Dedifferentiated amniotic fluid mesenchymal stem cell (primary cell): ENCODE measurements around the gene MFAP2.

ENCODE experiments used
- DNase-seq: peaks from one replicate; pipeline ENCODE4 v3.0.0-alpha.2; 2016; ENCODE audit errors: extremely low spot score

The MFAP2 gene

DNA sequence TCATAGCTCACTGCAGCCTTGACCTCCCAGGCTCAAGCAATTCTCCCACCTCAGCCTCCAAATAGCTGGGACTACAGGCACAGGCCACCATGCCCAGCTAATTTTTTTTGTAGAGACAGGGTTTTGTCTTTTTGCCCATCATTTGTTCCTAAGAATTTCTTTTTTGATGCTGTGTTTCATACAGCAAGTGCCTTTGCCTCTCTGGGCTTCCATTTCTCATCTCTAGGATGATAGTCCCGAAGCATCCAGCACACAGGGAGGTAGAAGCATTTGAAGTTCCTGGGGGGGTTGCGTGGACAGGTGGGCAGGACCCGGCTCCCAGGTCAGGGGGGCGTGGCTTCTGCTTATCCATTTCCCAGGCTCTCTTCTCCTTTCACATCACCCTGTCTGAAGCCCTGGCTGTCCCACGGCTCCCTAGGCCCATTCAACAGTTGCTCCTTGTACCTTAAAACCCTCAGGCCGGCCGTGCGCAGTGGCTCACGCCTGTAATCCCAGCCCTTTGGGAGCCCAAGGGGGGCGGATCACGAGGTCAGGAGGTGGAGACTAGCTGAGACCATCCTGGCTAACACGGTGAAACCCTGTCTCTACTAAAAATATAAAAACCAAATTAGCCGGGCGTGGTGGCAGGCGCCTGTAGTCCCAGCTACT is 27.9 kb upstream of the MFAP2 start:
- no peak for DNase-seq

DNA sequence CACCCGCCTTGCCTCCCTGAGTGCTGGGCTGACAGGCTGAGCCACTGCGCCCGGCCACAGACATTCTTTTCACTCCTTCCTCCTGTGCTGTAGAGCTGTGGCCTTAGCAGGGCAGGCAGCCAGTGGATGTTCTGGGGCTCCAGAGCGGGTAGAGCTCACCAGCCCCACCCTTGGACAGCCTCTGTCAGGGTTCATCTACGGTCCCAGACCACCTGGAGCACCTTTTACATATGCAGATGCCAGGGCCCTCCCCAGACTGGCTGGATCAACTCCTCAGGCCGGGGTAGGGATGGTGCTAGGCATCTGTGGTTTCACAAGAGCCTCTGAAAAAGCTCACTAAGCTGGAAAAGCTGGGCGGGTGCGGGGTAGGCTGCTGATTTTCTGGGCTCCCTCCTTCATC is 26.7 kb upstream of the MFAP2 start:
- DNase-seq = no peak

DNA sequence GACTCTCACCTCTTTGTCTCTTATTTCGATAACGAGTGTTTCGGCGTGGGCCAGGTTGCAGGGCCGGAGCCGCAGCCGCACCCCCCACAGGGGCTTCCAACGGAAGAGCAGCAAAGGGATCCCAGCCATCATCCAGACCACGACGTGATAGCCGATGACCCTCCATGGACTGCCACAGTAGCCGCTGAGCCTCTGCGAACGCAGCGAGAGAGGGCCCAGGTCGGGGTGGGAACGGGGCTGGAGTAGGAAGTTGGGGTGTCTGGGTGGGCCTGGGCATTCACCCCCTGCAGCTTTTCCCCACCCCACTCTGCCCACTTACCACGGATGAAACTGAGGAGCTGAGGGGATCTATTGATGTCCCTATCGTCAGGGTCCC is 24.9 kb upstream of the MFAP2 start:
- DNase-seq = no peak

DNA sequence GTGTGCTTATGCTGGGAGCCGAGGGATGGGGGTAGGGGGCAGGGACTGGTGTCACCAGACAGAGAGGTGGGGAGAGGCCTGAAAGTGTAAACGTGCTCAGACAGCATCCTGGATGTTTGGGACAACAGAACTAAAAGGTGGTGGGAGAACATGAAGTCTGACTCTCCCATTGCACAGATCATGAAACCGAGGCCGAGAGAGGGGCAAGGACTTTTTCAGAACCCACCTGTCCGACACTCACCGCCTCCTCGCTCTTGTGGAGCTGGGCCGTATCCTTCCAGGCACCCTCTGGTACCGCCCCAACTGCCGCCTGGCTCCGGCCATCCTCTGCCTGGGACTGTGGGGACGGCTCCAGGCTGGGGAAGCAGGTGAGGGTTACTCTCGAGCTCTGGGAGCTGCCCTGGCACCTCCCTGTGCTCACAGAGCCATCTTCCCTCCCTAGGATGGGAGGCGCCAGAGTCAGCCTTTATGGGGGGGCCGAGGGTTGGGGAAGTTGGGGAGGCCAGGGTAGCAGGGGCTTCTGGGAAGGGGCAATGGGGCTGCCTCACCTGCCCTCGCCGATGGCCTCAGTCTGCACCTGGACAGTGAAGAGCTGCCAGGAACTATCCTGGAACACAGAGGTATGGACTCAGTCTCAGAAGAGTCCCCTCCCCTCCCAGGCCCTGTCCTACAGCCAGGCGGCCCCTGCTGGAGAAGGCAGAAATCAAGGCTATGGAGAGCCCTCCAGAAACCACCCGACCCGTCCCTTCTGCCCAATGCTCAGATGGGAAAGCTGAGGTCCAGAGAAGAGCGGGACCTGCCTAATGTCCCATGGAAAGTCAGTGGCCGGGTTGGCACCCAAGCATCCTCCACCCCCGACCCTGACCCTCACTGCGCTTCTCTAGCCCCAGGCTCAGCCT is 24.3 kb upstream of the MFAP2 start:
- DNase-seq = no peak

DNA sequence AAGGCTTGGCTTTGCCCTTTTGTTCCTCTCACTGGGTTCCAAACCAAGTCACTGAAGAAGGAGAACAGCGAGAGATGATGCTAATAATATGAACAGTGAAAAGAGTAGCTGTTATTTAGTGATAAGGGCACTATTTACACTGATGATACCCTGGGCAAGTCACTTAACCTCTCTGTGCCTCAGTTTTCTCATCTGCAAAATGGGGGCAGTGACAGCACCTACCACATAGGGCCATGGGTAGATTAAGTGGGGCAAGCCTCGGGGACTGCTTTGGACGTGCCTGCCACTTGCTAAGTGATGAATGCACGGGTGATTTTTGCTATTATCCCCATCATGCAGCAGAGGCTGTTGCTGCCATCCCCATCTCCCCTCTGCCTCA is 22.1 kb upstream of the MFAP2 start:
- DNase-seq = no peak

DNA sequence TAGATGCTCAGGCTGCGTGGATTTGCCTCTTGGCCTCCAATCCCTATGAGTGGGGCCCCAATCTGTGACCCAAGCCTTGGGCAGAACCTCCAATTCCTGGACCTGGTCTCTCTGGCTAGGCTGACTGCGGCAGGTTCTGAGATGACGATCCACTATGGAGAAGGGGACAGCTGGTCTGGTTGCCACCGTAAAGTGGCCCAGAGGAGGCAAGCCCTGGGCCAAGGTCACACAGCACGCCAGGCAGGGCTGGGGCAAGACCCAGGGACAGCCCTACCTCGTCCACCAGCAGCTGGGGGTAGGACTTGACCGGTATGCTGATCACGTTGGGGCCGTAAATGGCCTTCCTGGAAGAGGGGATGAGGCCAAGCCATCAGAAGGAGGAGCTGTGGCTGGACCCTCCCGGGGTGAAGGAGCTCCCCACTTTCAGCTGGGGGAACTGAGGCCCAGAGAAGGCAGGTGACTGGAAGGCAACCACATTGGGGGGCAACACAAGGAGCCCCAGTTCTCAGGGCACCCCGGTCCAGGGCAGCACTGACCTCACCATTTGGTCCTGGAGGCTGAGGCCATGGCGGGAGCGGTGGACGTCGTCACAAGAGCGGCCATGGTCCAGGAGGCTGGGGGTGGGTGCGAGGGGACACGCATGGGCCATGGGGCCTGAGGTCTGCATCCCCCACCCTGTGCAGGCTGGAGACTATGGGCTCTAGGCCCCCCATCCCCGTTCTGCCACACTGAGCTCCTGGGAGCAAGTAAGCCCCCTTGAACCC is 21.5 kb upstream of the MFAP2 start:
- DNase-seq = no peak

DNA sequence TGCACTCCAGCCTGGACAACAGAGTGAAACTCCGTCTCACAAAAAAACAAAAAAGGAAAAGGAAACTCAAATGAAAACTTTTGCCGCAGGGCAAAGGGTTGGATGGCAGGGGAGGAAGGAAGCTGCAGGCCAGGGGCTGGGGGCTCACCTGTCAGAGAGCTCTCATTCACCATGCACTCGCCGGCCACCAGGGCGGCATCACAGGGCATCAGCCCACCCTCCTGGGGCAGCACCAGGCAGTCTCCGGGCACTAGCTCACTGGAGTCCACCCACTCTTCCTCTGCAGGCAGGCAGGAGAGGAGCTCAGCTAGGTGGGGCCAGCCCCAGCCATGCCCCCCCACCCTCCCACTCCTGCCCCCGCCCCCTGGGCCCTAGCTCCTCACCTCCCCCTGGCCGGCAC is 19.4 kb upstream of the MFAP2 start:
- no peak for DNase-seq

DNA sequence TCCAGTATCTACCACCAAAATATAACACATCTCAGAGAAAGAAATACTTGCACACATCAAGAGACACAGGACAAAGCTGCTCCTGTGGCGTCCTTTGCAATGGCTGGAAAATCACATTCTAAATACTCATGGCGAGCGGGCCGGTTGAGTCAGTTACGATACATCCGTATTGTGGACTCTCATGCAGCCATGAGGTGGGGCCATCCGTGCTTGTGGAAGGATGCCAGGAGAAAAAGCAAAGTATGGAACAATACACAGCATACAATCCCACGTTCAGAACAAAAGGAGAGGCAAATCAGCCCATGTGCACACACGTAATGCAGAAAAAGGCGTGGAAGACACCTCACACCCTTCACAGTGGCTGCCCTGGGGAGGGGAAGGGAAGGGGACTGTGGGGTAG is 18.2 kb upstream of the MFAP2 start:
- no peak for DNase-seq

DNA sequence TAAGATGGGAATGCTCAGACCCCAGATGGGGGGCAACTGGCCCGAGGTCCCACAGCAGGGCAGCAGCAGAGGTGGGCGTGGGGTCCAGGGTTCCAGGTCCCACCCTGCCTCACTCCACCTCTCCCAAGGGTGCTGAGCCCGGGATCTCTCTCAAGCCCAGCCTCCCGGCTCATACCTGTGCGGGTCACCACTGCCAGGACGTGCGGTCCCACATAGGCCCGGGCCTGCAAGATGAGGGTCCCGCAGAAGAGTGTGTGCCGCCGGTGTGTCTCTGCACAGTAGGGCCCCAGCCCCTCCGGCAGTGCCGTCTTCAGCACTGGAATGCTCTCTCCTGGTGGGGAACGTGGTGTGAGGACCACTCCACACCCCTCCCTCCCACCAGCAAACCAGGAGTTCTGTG is 16.4 kb upstream of the MFAP2 start:
- no peak for DNase-seq

DNA sequence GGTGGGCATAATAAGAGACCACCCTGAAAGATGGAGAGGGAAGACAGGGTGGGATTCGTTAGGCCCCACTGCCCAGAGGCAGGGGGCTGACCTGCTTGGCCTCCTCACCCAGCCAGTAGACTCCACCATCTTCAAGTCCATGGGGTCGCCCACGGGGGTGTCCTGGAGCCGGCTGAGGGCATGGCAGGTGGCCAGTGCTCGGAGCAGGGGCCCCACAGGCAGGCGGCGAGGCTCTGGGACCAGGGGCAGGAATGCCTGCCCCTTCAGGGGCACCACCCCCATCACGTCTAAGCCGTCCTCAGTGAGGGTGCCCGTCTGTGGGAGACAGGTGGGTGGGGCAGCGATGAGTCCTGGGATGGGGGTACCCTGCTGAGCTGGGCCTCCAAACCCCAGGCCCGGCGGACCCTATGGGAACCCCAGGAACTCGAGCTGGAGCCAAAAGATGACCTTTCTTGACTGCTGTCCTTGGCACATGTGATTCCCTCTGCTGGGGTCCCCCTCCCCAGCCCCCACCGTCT is 13.2 kb upstream of the MFAP2 start:
- DNase-seq = no peak

DNA sequence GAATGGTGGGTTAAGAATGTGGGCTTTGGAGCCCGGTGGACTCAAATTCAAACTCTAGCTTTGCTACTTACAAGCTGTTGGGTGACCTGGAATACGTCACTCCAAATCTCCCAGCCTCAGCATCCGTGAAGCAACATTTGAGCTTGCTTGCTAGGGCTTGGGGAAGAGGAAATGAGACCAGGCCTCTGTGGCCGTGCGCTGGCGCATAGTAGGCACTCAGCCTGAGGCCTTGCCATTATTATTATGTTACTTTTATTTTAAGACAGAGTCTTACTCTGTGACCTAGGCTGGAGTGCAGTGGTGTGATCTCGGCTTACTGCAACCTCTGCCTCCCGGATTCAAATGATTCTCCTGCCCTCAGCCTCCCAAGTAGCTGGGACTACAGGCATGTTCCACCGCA is 12.3 kb upstream of the MFAP2 start:
- DNase-seq = no peak

DNA sequence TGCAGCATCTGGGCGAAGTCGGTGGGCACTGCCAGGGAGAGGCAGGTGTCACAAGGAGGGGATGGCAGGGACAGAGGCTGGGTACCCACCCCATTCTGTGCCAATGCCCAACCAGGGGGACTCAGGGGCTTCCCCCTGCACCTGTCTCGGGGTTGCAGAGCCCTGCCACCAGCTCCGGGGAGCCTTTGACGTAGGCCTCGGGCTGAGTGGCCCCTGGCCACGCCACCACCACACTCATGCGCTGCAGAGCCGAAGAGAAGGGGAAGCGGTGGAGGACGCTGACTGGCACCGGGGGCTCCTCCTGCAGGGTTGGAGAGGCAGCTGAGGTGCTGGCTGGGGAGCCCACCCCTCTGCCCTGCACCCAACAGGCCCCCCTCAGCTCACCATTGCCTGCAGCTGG is 11.7 kb upstream of the MFAP2 start:
- no peak for DNase-seq

DNA sequence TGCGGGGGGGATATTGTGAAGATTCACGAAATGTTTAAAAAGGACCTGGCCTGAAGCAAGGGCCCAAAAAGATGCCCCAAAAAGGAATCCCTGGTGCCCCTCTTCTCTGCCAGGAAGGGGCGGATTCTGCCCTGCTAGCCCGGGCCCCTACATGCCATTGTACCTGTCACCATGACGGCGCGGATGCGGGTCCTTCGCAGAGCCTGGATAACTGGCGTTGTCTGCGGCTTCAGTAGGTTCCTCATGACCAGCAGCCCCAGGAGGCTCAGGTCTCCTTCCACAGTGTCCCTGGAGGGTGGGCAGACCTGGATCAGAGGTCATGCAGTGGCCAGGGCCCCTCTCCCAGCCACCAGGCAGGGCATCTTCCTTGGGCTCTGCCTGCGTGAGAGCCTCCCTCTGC is 11.2 kb upstream of the MFAP2 start:
- DNase-seq = no peak

DNA sequence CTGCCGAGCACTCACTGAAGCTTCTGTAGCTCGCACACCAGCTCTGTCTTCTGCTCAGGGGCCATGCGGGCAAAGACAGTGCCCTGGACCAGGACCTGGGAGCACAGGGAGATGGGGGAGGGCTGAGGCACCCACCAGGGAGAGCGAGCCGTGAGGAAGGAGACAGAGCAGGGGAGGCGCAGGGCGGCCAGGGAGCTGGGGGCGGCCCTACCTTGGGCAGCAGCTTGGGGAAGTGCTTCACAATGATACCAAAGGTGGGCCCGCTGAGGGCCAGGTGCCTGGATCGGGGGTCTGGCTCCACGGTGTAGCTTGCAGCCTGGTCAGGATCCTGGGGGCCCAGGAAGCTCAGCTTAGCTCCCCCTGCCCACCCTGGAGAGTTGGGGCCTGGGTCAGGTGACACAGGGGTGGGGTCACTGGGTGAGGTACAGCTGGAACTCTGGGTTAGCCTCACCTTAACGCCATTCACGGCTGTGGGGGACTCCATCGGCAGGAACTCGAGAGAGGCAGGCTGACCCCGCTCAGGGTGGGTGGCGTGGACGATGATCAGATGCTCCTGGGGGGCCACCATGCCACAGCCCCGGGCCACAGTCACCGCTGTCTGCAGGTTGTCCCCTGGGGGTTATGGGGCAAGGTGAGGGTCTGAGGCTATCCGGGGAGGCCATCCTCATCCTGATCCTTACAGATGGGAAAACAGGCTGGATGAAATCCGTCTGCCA is 9.4 kb upstream of the MFAP2 start:
- DNase-seq = no peak

DNA sequence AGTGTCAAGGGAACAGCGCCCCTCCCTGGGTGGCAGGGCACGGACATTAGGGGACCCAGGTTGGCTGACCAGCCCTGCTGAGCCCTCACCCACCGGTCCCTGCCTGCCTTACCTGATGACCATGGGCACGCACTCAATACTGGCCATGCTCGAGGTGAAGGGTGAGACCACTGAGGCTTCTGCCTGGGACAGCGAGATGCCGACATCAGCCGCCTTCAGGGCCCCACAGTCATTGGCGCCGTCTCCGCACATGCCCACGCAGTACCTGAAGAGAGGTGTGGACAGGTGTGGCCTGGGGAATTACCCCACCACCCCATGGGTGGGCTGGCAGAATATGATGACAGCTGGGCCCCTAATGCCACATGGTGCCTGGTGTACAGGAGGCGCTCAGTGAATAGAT is 7.8 kb upstream of the MFAP2 start:
- no peak for DNase-seq

DNA sequence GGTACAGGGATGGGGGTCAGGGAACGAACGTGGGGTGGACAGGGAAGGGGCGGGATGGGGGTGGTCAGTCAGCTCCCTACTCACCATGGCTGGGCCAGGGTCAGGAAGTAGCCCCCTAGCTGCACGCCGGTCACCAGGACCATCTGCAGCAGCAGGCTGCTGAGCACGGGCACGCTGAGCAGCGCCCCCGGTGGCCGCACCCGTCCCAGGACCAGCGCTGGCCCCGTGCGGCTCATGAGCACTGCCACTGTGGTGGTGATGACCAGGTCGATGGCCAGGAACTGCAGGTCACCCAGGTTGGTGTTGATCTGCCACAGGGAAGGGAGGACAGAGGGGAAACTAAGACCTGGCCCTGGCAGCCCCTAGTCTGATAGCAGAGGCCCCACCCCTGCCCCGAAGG is 6.5 kb upstream of the MFAP2 start:
- no peak for DNase-seq

DNA sequence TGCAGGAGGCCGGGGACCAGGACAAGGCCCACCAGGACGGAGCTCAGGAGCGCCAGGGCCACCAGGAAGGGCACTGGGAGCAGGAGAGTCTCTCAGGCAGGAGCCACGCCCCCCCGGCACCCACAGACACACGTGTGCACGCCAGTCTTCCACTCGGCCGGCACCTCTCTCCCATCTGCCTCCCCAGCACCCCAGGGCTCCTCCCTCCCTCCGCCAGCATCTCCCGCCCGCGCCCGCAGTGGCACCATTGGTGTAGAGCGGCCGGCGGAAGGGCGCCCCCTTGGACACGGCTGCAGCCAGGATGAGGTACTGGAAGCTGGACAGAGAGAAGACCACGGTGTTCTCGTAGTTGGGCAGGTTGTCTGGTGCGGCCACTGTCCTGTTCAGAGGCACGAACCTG is 6.1 kb upstream of the MFAP2 start:
- DNase-seq = no peak

DNA sequence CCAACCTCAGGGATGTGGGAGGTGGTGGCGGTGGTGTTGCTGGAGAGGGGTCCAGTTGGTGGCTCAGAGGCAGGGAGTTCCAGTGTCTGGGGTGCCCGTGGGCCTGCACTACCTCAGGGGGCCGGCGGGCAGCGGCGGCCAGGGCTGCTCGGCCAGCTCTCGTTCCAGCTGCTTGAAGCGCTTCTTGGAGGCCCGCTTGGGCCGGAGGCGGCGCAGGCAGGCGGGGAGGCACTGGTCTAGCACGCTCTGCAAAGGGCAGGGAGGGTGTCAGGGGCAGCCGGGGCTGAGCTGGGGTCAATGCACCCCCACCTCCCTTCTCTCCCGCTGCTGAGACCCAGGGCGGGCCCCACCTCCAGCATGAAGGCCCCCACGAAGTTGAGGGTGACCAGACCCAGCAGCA is 5.7 kb upstream of the MFAP2 start:
- DNase-seq = no peak

DNA sequence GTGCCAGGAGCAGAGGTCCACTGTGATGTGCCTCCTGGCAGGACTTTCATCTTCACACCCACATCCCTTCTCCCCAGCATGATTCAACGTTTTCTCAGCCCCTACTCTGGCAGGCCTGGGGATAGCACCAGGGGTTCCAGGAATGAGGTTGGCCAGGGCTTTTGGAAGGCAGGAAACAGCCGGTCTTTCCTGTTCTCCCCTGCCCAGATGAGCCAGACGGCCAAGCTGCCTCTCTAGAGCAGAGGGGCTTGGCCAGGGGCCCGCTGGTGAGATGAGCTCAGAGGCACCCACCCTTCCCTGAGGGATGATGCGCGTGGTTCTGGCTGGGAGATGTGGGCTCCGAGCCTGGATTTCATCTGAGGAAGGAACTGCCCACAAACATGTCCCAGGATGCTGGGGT is 4.3 kb upstream of the MFAP2 start:
- peak; percentile 70 for DNase-seq

DNA sequence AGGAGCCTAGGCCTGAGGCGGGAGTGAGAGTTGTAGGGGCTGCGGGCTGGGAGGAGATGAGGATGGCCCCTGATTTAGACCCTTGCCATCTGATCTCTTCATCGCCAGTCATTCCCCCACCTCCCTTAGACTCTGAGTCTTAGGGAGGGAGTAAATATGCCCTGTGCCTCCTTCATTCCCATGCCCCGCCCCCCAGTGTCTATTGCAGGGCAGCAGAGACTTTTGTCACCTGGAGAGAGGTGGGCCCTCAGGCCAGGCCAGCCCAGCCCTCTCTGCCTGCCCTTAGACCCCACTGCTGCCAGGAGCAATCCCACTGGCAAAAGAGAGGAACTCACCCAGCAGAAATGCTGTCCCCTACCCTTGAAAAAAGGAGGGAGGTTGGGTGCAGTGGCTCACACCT is 3.2 kb upstream of the MFAP2 start:
- no peak for DNase-seq

DNA sequence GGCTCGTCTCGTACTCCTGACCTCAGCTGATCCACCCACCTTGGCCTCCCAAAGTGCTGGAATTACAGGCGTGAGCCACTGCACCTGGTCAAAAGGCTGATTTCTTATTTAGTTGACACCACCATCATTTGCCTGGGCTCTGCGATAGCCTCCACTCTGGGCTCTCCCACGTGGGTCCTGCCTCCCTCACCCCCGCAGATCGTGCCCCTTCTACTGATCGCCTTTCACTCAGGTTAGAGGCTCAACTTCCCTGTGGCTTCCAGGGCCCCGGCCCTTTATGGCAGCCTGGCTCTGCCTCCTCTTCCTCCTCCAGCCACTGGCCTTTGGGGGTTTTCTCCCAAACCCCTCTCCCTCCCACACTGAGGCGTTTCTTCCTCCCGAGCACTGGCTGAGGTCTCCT is 2.5 kb upstream of the MFAP2 start:
- no peak for DNase-seq

DNA sequence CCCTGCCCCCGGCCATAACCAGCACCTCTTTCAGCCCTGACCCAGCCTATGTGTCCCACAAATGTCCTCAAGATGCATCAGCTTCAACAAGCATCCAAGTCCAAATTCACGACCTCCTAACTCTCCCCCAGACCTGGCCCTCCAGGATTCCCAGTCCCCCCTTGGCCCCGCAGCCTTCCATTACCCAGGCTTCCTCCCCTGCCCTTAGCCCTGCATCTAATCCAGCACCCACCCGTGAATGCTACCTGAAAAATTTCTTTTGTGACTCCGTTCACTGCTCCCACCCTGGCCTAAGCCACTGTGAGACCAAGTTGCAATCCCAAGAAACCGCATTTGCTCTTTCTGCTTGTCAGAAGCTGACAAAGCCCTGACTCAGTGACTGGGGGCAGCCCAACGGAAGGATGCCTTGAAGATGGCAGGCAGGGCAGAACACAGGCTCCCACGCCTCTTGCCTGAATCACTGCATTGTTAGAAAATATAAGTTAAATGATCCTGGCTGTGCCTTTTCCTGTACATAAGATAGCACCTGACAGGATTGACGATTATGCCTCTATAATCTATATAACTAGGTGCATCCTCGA is 939 bp upstream of the MFAP2 start:
- peak; percentile 85 for DNase-seq
